Mesothelial cell of epicardium (in vitro differentiated cells): ENCODE measurements around the gene SDR39U1. TPM values are rescaled to one million over a fixed set of nuclear protein-coding genes. Genes with fewer than 3 reads are reported as not detected.

Experiments
- DNase-seq, 2 experiments: peaks; one replicate each; pipeline ENCODE4 v3.0.0; 2021; ENCODE audit warnings: low spot score in 2 of 2; ENCODE audit not compliant: unreplicated experiment in 2 of 2
- H3K27ac Mint-ChIP-seq: 2 replicates; pipeline ENCODE4 v1.8.0; 2021; ENCODE audit warnings: mixed read lengths
- H3K27me3 Mint-ChIP-seq: 2 replicates; pipeline ENCODE4 v1.8.0; 2021; ENCODE audit warnings: low read depth, mixed read lengths
- H3K36me3 Mint-ChIP-seq: 2 replicates; pipeline ENCODE4 v1.8.0; 2021; ENCODE audit warnings: mixed read lengths
- H3K4me1 Mint-ChIP-seq: 2 replicates; pipeline ENCODE4 v1.8.0; 2021; ENCODE audit warnings: mixed read lengths
- H3K4me3 Mint-ChIP-seq: 2 replicates; pipeline ENCODE4 v1.8.0; 2021; ENCODE audit warnings: mild to moderate bottlenecking, moderate library complexity, mixed read lengths
- H3K9me3 Mint-ChIP-seq: 2 replicates; pipeline ENCODE4 v1.8.0; 2021; ENCODE audit warnings: mixed read lengths
- total RNA-seq: library from RNA; stranded (reverse); gene quantifications from 3 replicates; pipeline ENCODE4 v1.2.1, GENCODE V29; 2021
- TF ChIP-seq, protein P1 (sequence below): fragments of 200-600 bp; sonication (generic); IDR thresholded peaks from one replicate; pipeline ENCODE4 v1.5.0; 2021; ENCODE audit warnings: antibody characterized with exemption; ENCODE audit not compliant: unreplicated experiment

Gene SDR39U1
- total RNA-seq, 1 donor from 2014 or later: 69.3 TPM

DNA sequence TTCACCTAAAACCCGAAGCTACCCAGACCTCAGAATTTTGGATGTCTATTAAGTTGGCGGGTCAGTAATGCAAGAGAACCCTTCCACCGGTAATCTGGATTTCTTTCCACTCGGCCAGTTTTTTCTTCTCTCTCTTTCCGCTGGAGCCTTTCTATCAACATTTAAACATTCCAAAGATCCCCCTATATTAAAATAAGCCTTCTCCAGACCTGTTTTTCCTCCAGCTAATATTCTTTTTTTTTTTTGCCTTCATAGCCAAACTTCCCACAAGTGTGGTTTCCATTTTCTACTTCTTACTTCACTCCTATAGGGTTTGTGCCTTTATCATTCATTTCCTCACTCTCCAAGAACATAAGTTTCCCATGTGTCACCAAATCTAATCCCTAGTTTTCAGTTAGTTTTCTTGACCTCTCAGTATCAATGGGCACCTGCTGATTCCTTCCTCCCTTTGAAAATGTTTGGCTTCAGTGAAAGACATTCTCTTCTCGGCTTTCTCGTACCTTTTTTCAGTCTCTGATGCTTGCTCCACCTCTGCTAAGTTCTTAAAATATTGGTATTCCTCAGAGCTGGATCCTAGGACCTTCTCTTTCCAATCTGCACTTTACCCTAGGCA lies 583 bp upstream of the SDR39U1 start:
- Mint-ChIP-seq H3K27ac (peak overlapping the region; percentile 96), H3K36me3 (peaks cover 28% of the 10 kb centered on the region)
- DNase-seq: no peak

GRCh38 chr14:24441904-24442239 lies 704 bp downstream of the SDR39U1 start:
- Mint-ChIP-seq H3K27ac (peak overlapping the region; percentile 96), H3K36me3 (peaks cover 26% of the 10 kb centered on the region), H3K27me3 (no peaks in the 10 kb centered on the region), H3K4me1 (peaks cover 17% of the 10 kb centered on the region), H3K4me3 (peak overlapping the region; percentile 88), H3K9me3 (peaks cover 4% of the 10 kb centered on the region)
- DNase-seq: no peak
- TF ChIP-seq, protein P1, sequence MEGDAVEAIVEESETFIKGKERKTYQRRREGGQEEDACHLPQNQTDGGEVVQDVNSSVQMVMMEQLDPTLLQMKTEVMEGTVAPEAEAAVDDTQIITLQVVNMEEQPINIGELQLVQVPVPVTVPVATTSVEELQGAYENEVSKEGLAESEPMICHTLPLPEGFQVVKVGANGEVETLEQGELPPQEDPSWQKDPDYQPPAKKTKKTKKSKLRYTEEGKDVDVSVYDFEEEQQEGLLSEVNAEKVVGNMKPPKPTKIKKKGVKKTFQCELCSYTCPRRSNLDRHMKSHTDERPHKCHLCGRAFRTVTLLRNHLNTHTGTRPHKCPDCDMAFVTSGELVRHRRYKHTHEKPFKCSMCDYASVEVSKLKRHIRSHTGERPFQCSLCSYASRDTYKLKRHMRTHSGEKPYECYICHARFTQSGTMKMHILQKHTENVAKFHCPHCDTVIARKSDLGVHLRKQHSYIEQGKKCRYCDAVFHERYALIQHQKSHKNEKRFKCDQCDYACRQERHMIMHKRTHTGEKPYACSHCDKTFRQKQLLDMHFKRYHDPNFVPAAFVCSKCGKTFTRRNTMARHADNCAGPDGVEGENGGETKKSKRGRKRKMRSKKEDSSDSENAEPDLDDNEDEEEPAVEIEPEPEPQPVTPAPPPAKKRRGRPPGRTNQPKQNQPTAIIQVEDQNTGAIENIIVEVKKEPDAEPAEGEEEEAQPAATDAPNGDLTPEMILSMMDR: no peak

More for the DNA sequence above, 583 bp upstream of the SDR39U1 start:
- Mint-ChIP-seq H3K4me3 (peak overlapping the region; percentile 88), H3K27me3 (no peaks in the 10 kb centered on the region), H3K4me1 (peaks cover 17% of the 10 kb centered on the region), H3K9me3 (peaks cover 4% of the 10 kb centered on the region)
- TF ChIP-seq, protein P1: no peak

GRCh38 chr14:24441485-24441884 lies 1.1 kb downstream of the SDR39U1 start:
- peaks cover 27% of the 10 kb centered on the region for H3K36me3 Mint-ChIP-seq
- TF ChIP-seq, protein P1: no peak
- H3K27ac Mint-ChIP-seq: peak overlapping the region; percentile 96
- H3K9me3 Mint-ChIP-seq: peaks cover 4% of the 10 kb centered on the region
- H3K27me3 Mint-ChIP-seq: no peaks in the 10 kb centered on the region
- peaks cover 17% of the 10 kb centered on the region for H3K4me1 Mint-ChIP-seq
- no peak for DNase-seq
- H3K4me3 Mint-ChIP-seq: peak overlapping the region; percentile 88

GRCh38 chr14:24440606-24441399 lies 1.8 kb downstream of the SDR39U1 start:
- peaks cover 17% of the 10 kb centered on the region for H3K4me1 Mint-ChIP-seq
- TF ChIP-seq, protein P1: no peak
- H3K27ac Mint-ChIP-seq: no peak overlapping the region
- no peaks in the 10 kb centered on the region for H3K27me3 Mint-ChIP-seq
- no peak for DNase-seq
- peaks cover 23% of the 10 kb centered on the region for H3K36me3 Mint-ChIP-seq
- peak overlapping the region; percentile 88 for H3K4me3 Mint-ChIP-seq
- peaks cover 4% of the 10 kb centered on the region for H3K9me3 Mint-ChIP-seq

- Mint-ChIP-seq H3K4me1 (peaks cover 17% of the 10 kb centered on the region), H3K27ac (no peak overlapping the region), H3K9me3 (no peaks in the 10 kb centered on the region), H3K27me3 (no peaks in the 10 kb centered on the region), H3K36me3 (peaks cover 19% of the 10 kb centered on the region), H3K4me3 (no peak overlapping the region)
- TF ChIP-seq, protein P1: no peak
- DNase-seq: no peak
Observed at GRCh38 chr14:24439830-24440605, 2.6 kb downstream of the SDR39U1 start.
